HL-60 (cell line): ENCODE results near the gene PNLIPRP3.

Experiments used
- CTCF ChIP-seq: IDR thresholded peaks from one replicate; pipeline ENCODE4 v1.5.1; 2011; ENCODE audit warnings: low read length, control low read depth, inconsistent platforms; ENCODE audit not compliant: insufficient read depth
- GABPA ChIP-seq: IDR thresholded peaks from 2 replicates; pipeline ENCODE4 v1.6.1; 2012; ENCODE audit warnings: low read depth
- POLR2AphosphoS5 ChIP-seq: IDR thresholded peaks from 2 replicates; pipeline ENCODE4 v1.6.1; 2012; ENCODE audit warnings: low read depth
- REST ChIP-seq: IDR thresholded peaks from 2 replicates; pipeline ENCODE4 v1.6.1; 2012; ENCODE audit warnings: low read depth; ENCODE audit not compliant: insufficient replicate concordance
- SPI1 ChIP-seq: IDR thresholded peaks from 2 replicates; pipeline ENCODE4 v1.6.1; 2012; ENCODE audit warnings: low read depth, mild to moderate bottlenecking, borderline replicate concordance

- TF ChIP-seq CTCF (no peak), POLR2AphosphoS5 (no peak), GABPA (no peak), SPI1 (no peak), REST (no peak)
Measured at GRCh38 chr10:116418389-116418788, 9.3 kb upstream of the PNLIPRP3 start.
